K562 (cell line): ENCODE results near the gene BTD.

Experiments used
- STAT5B ChIP-seq: fragments of 250-450 bp; sonication (Bioruptor Pico); IDR thresholded peaks from 2 replicates; pipeline ENCODE4 v1.8.0; 2021; ENCODE audit warnings: mild to moderate bottlenecking, inconsistent platforms
- ZNF274 ChIP-seq: IDR thresholded peaks from 2 replicates; pipeline ENCODE4 v1.6.1; 2011; ENCODE audit warnings: low read depth, mild to moderate bottlenecking, low read length, moderate library complexity, borderline replicate concordance

- no peak for TF ChIP-seq STAT5B
- no peak for TF ChIP-seq ZNF274
These were observed 4.9 kb downstream of the BTD start for GRCh38 chr3:15606434-15606891.
